ENCODE results near the gene SNRPF.

SNRPF gene

DNA sequence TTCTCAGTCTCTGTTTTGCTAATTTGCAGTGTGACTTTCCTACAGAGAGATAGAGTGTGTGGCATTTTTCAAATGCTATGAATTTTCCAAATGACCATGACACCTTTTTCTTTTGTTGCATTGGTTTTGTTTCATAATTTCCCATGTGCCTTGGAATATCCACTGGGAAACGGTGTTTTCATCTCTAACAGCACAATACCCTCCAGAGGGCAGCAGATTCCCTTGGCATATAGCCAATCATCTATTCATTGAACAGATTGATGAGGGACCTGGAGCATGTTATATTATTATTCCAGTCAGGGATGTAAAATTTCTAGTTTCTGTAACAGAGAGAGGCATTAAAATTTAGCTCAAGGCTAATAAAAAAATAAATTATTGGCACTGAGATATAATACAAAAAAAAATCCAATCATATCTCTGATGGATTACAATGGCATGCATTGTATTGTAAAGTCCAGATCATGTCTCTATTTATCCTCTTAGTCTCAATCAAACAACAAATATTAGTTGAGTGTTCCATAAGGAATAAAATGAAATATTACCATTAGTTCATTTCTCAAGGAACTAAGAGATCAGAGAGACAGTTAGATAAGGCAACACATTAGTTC is 38.6 kb upstream of the SNRPF start:
- Histone ChIP-seq H3K4me2 (ENCODE audit: low read length) (no peak overlapping the region), H3K79me2 (no peaks in the 10 kb centered on the region)
- TF ChIP-seq, protein P1, sequence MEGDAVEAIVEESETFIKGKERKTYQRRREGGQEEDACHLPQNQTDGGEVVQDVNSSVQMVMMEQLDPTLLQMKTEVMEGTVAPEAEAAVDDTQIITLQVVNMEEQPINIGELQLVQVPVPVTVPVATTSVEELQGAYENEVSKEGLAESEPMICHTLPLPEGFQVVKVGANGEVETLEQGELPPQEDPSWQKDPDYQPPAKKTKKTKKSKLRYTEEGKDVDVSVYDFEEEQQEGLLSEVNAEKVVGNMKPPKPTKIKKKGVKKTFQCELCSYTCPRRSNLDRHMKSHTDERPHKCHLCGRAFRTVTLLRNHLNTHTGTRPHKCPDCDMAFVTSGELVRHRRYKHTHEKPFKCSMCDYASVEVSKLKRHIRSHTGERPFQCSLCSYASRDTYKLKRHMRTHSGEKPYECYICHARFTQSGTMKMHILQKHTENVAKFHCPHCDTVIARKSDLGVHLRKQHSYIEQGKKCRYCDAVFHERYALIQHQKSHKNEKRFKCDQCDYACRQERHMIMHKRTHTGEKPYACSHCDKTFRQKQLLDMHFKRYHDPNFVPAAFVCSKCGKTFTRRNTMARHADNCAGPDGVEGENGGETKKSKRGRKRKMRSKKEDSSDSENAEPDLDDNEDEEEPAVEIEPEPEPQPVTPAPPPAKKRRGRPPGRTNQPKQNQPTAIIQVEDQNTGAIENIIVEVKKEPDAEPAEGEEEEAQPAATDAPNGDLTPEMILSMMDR (IDR thresholded peaks at IDR 0.05): peak; percentile 58

DNA sequence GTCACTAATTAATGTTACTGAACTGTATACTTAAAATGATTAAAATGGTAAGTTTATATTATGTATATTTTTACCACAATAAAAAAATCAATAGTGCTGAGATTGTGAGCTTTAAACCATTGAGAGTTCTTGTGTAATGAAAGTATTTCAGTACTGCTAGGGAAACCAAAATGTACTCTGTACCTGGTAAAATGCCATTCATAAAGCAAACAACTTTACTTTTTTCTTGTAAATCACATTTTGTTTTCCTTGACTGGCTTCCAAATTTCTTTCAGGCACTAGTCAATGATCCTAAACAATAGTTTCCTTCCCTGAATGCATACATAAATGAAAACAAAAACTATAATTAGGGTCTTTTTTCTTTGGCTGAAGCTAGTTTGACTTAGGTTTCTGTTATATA is 29.4 kb upstream of the SNRPF start:
- Histone ChIP-seq H3K27me3 (ENCODE audit: control insufficient read depth, insufficient read depth, low read length) (no peaks in the 10 kb centered on the region), H3K79me2 (no peaks in the 10 kb centered on the region), H3K27ac (no peak overlapping the region), H3K4me1 (no peaks in the 10 kb centered on the region), H2AFZ (no peak overlapping the region), H3K36me3 (ENCODE audit: control insufficient read depth, insufficient read depth, low read length) (no peaks in the 10 kb centered on the region), H3K4me2 (ENCODE audit: low read length) (no peak overlapping the region), H3K9ac (no peak overlapping the region), H3K9me3 (ENCODE audit: control insufficient read depth, low read length) (no peaks in the 10 kb centered on the region), H3K4me3 (ENCODE audit: low read depth, low read length) (no peak overlapping the region)
- TF ChIP-seq, protein P1 (IDR thresholded peaks at IDR 0.05): no peak

More for the DNA sequence above, 38.6 kb upstream of the SNRPF start:
- no peaks in the 10 kb centered on the region for H3K4me1 ChIP-seq
- no peaks in the 10 kb centered on the region for H3K9me3 ChIP-seq (ENCODE audit: control insufficient read depth, low read length)
- no peak overlapping the region for H3K9ac ChIP-seq
- H2AFZ ChIP-seq: no peak overlapping the region
- H3K27ac ChIP-seq: no peak overlapping the region
- H3K4me3 ChIP-seq (ENCODE audit: low read depth, low read length): no peak overlapping the region
- no peaks in the 10 kb centered on the region for H3K27me3 ChIP-seq (ENCODE audit: control insufficient read depth, insufficient read depth, low read length)
- no peaks in the 10 kb centered on the region for H3K36me3 ChIP-seq (ENCODE audit: control insufficient read depth, insufficient read depth, low read length)

DNA sequence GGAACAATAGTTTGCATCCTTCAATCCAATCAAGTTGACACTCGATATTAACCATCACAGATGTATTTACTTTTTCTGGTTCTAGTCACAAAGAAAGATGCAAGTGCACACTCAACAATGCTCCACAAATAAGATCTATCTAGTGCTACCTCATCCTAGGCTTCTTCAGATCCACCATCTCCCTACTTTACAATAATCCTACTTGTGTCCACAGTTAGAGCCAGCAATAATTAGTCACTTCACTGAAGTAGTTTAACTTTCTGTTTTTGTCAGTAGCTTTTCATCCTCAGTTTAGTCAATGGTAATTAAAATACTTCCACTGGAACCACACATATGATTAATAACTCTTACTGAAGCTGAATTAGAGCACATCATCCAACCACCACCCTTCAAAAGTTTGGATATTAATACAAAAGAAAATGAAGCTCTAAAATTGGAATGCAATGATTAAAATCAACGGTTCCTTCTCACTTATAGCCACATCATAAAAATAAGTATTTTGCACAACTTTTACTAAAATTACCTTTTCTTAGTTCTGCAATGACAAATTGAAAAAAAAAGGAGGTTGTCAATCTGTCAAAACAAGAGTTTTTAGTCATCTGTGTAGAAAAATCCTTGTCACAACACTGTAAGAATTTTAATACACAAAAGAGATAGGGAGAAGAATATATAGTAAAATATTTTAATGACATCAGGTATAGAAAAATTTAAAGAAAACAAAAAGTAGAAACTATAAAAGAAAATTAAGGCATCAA is 28.2 kb upstream of the SNRPF start:
- Histone ChIP-seq H3K9ac (no peak overlapping the region), H3K9me3 (ENCODE audit: control insufficient read depth, low read length) (no peaks in the 10 kb centered on the region), H3K4me2 (ENCODE audit: low read length) (no peak overlapping the region), H3K79me2 (no peaks in the 10 kb centered on the region), H3K36me3 (ENCODE audit: control insufficient read depth, insufficient read depth, low read length) (no peaks in the 10 kb centered on the region), H3K4me1 (no peaks in the 10 kb centered on the region), H3K27ac (no peak overlapping the region), H3K4me3 (ENCODE audit: low read depth, low read length) (no peak overlapping the region), H2AFZ (no peak overlapping the region), H3K27me3 (ENCODE audit: control insufficient read depth, insufficient read depth, low read length) (no peaks in the 10 kb centered on the region)
- TF ChIP-seq, protein P1 (IDR thresholded peaks at IDR 0.05): no peak

DNA sequence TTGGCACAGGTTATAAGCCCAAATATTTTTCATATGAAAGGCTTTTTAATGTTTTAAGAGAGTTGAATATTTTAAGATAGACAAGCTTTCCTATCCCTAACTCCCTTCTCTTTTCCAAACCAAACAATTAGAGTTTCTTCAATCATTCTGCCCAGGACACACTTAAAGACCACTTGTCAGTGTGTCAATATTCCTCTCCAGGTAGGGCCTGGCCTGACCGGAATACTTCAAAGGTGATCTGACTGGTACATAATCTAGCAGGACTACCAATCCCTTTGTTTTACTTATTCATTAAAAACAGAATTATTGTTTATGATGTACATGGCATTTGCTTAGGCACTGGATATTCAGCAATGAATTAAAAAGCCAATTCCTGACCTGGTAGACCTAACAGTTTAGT is 24.2 kb upstream of the SNRPF start:
- Histone ChIP-seq H3K79me2 (no peaks in the 10 kb centered on the region), H3K27me3 (ENCODE audit: control insufficient read depth, insufficient read depth, low read length) (no peaks in the 10 kb centered on the region), H3K4me3 (ENCODE audit: low read depth, low read length) (no peak overlapping the region), H3K4me1 (no peaks in the 10 kb centered on the region), H3K36me3 (ENCODE audit: control insufficient read depth, insufficient read depth, low read length) (no peaks in the 10 kb centered on the region), H3K9ac (no peak overlapping the region), H3K4me2 (ENCODE audit: low read length) (no peak overlapping the region), H2AFZ (no peak overlapping the region), H3K27ac (no peak overlapping the region), H3K9me3 (ENCODE audit: control insufficient read depth, low read length) (no peaks in the 10 kb centered on the region)
- TF ChIP-seq, protein P1 (IDR thresholded peaks at IDR 0.05): no peak

Data from parathyroid adenoma (tissue), 2 donors.